HepG2 (cell line): ENCODE data around the gene NMBR. TPM values are rescaled to one million over a fixed set of nuclear protein-coding genes. Genes with fewer than 3 reads are reported as not detected.
A peak's percentile ranks its signal among the peaks of the same experiment; 100 is the strongest.

Source experiments
- ATAC-seq: fragments of 200-7000 bp; cut with Tn5 transposase; 3 replicates; pipeline ENCODE4 v1.9.1; 2020; ENCODE audit warnings: mild to moderate bottlenecking, moderate library complexity
- Bru-seq: library from RNA; stranded (reverse); fragments of 400-500 nt; gene quantifications from one replicate; lab custom pipeline; 2021; lab: Mats Ljungman, UMichigan
- BruChase-seq, 2 experiments: library from RNA; stranded (reverse); fragments of 400-500 nt; gene quantifications; one replicate each; lab custom pipeline; 2021; lab: Mats Ljungman, UMichigan
- BruUV-seq: library from RNA; stranded (reverse); fragments of 400-500 nt; replicated peaks from 2 replicates; lab custom pipeline; 2021; lab: Mats Ljungman, UMichigan
- CTCF ChIA-PET: fragments of 300-600 bp; formaldehyde crosslinking; extraction: SDS; loops from one replicate; lab custom pipeline; 2021; ENCODE audit warnings: low total read pairs, inconsistent platforms, low intra/inter-chr PET ratio; lab: Yijun Ruan, JAX
- POLR2A ChIA-PET: fragments of 350-600 bp; sonication (Branson Sonifier 250); formaldehyde crosslinking; loops from one replicate; lab custom pipeline; 2020; ENCODE audit warnings: antibody characterized with exemption, inconsistent platforms; lab: Yijun Ruan, JAX
- DNase-seq: peaks from one replicate; pipeline ENCODE4 v3.0.0-alpha.2; 2015; ENCODE audit warnings: low spot score
- FAIRE-seq: peaks from 3 replicates; lab custom pipeline; 2011; peaks lifted over from hg19 to GRCh38; lab: Jason Lieb, UNC
- H2AFZ ChIP-seq: one replicate; pipeline ENCODE4 v1.6.1; 2011; ENCODE audit warnings: low read length, inconsistent platforms
- H3K27ac ChIP-seq: fragments of 300-600 bp; 3 replicates; pipeline ENCODE4 v1.8.0; 2011; ENCODE audit warnings: mixed run types, mild to moderate bottlenecking, mixed read lengths, low read length, inconsistent platforms; ENCODE audit not compliant: insufficient read depth; ENCODE audit errors: extremely low read length
- H3K27me3 ChIP-seq, 2 experiments: fragments of 200-600 bp in 1 of 2; 2 replicates in 1 of 2; 3 replicates in 1 of 2; pipeline versions ENCODE4 v1.6.0 to v1.8.0; 2011; ENCODE audit warnings: low read length in 2 of 2, mild to moderate bottlenecking in 2 of 2, moderate library complexity in 2 of 2, inconsistent platforms in 1 of 2; ENCODE audit not compliant: insufficient read depth in 2 of 2, control insufficient read depth in 1 of 2
- H3K36me3 ChIP-seq, 2 experiments: fragments of 200-600 bp in 1 of 2; replicated peaks in 1 of 2; 2 replicates in 1 of 2; 3 replicates in 1 of 2; pipeline versions ENCODE4 v1.5.1 to v1.8.0; 2011; ENCODE audit warnings: low read length in 2 of 2, inconsistent platforms in 1 of 2; ENCODE audit not compliant: insufficient read depth in 2 of 2, control insufficient read depth in 1 of 2
- H3K4me1 ChIP-seq: 2 replicates; pipeline ENCODE4 v1.5.1; 2012; ENCODE audit warnings: low read length, inconsistent platforms; ENCODE audit not compliant: insufficient read depth
- H3K4me2 ChIP-seq: 2 replicates; pipeline ENCODE4 v1.6.0; 2011; ENCODE audit warnings: low read depth, low read length, inconsistent platforms
- H3K4me3 ChIP-seq, 3 experiments: fragments of 200-600 bp in 1 of 3; sonication (generic), shearing (Covaris generic) in 1 of 3; replicated peaks in 1 of 3; 2 replicates each; pipeline ENCODE4 v1.5.1; 2011 to 2016; ENCODE audit warnings: low read length in 3 of 3, inconsistent platforms in 2 of 3, low read depth in 2 of 3, mild to moderate bottlenecking in 2 of 3, control low read depth in 1 of 3, mixed read lengths in 1 of 3; ENCODE audit not compliant: insufficient read depth in 1 of 3
- H3K79me2 ChIP-seq: one replicate; pipeline ENCODE4 v1.6.1; 2011; ENCODE audit warnings: low read length, inconsistent platforms; ENCODE audit not compliant: insufficient read depth
- H3K9ac ChIP-seq: 2 replicates; pipeline ENCODE4 v1.6.0; 2011; ENCODE audit warnings: mild to moderate bottlenecking, low read depth, low read length, inconsistent platforms; ENCODE audit not compliant: insufficient read depth
- H3K9me3 ChIP-seq: 2 replicates; pipeline ENCODE4 v1.5.1; 2012; ENCODE audit warnings: mild to moderate bottlenecking, low read length
- H4K20me1 ChIP-seq: 2 replicates; pipeline ENCODE4 v1.6.0; 2011; ENCODE audit warnings: inconsistent platforms, mild to moderate bottlenecking, low read length, moderate library complexity; ENCODE audit not compliant: insufficient read depth
- CSRNP2 ChIP-seq: sonication (generic); formaldehyde crosslinking; conservative IDR thresholded peaks from 2 replicates; pipeline ENCODE4 v1.8.0; 2022; ENCODE audit warnings: low read depth, missing genetic modification reagents
- FOXA1 ChIP-seq, 2 experiments: fragments of 450-650 bp in 1 of 2; sonication (generic) in 1 of 2; formaldehyde crosslinking in 1 of 2; IDR thresholded peaks; 2 replicates each; pipeline versions ENCODE4 v1.4.0 to v1.6.1; 2016 to 2020; ENCODE audit warnings: missing genetic modification reagents in 1 of 2
- KDM5B ChIP-seq: sonication (generic); formaldehyde crosslinking; IDR thresholded peaks from 2 replicates; pipeline ENCODE4 v1.4.0; 2020; ENCODE audit warnings: missing genetic modification reagents, mild to moderate bottlenecking, borderline replicate concordance
- MBNL3 ChIP-seq: fragments of 250-450 bp; sonication (Bioruptor Pico); conservative IDR thresholded peaks from 2 replicates; pipeline ENCODE4 v1.8.0; 2022; ENCODE audit warnings: mild to moderate bottlenecking, inconsistent platforms
- MLLT10 ChIP-seq: sonication (generic); formaldehyde crosslinking; IDR thresholded peaks from 2 replicates; pipeline ENCODE4 v1.4.0; 2020; ENCODE audit warnings: missing genetic modification reagents
- NFYB ChIP-seq: sonication (generic); formaldehyde crosslinking; IDR thresholded peaks from 2 replicates; pipeline ENCODE4 v1.4.0; 2020; ENCODE audit warnings: missing genetic modification reagents
- ONECUT2 ChIP-seq: sonication (generic); formaldehyde crosslinking; IDR thresholded peaks from 2 replicates; pipeline ENCODE4 v1.4.0; 2020; ENCODE audit warnings: missing genetic modification reagents
- PAWR ChIP-seq: sonication (generic); formaldehyde crosslinking; IDR thresholded peaks from 2 replicates; pipeline ENCODE4 v1.4.0; 2020; ENCODE audit warnings: missing genetic modification reagents, mild to moderate bottlenecking, borderline replicate concordance
- PHF20 ChIP-seq: sonication (generic); formaldehyde crosslinking; IDR thresholded peaks from 2 replicates; pipeline ENCODE4 v1.5.0; 2020; ENCODE audit warnings: mild to moderate bottlenecking, missing genetic modification reagents
- SIN3B ChIP-seq: fragments of 150-350 bp; IDR thresholded peaks from 2 replicates; pipeline ENCODE4 v1.6.1; 2014; ENCODE audit warnings: low read length
- SNAPC5 ChIP-seq: sonication (generic); formaldehyde crosslinking; IDR thresholded peaks from 2 replicates; pipeline ENCODE4 v1.8.1; 2023; ENCODE audit warnings: mild to moderate bottlenecking, missing genetic modification reagents, borderline replicate concordance
- TCF7 ChIP-seq: sonication (generic); IDR thresholded peaks from 2 replicates; pipeline ENCODE4 v1.6.1; 2016; ENCODE audit warnings: antibody characterized with exemption, low read depth
- ZNF121 ChIP-seq: sonication (generic); formaldehyde crosslinking; IDR thresholded peaks from 2 replicates; pipeline ENCODE4 v1.5.0; 2020; ENCODE audit warnings: mild to moderate bottlenecking, missing genetic modification reagents
- ZNF30 ChIP-seq: sonication (generic); formaldehyde crosslinking; IDR thresholded peaks from 2 replicates; pipeline ENCODE4 v1.5.0; 2020; ENCODE audit warnings: mild to moderate bottlenecking, missing genetic modification reagents
- ZNF543 ChIP-seq: sonication (generic); formaldehyde crosslinking; IDR thresholded peaks from 2 replicates; pipeline ENCODE4 v1.4.0; 2020; ENCODE audit warnings: mild to moderate bottlenecking, missing genetic modification reagents
- ZNF850 ChIP-seq: sonication (generic); formaldehyde crosslinking; conservative IDR thresholded peaks from 2 replicates; pipeline ENCODE4 v1.9.0; 2021; ENCODE audit warnings: mild to moderate bottlenecking, missing genetic modification reagents
- WGBS: methylation state at CpG from one replicate; pipeline ENCODE4 v1.1.6; 2017; ENCODE audit warnings: low lambda C conversion rate; 5-methylcytosine and 5-hydroxymethylcytosine counted together
- in situ Hi-C: cut with HindIII; loops from 2 replicates; pipeline ENCODE4 v1.10.0; 2017; ENCODE audit warnings: low pct_unique_long_range_greater_than_20kb; ENCODE audit not compliant: extremely low pct_ligation_motif_present
- intact Hi-C: fragments of 100-400 bp; cut with micrococcal nuclease; formaldehyde crosslinking; loops from one replicate; pipeline ENCODE4 v1.10.0; 2022; ENCODE audit not compliant: unreplicated experiment
- long read RNA-seq, 2 experiments: library from RNA in 1 of 2; library from polyadenylated mRNA in 1 of 2; stranded (forward) in 1 of 2; unstranded in 1 of 2; transcript quantifications; one replicate each; pipeline ENCODE4 v2.0.0, GENCODE V29; 2019 to 2022
- polyA minus RNA-seq, 3 experiments: library from RNA; depleted of rRNA, polyadenylated mRNA; stranded (reverse); fragments of >200 nt; gene quantifications; 2 replicates each; pipeline ENCODE4 v1.2.3, GENCODE V29; 2011; ENCODE audit warnings: low replicate concordance in 1 of 3
- polyA plus RNA-seq, 8 experiments: library from polyadenylated mRNA; depleted of rRNA in 3 of 8; stranded (reverse) in 7 of 8; unstranded in 1 of 8; fragments of >200 nt; fragmentation: Illumina TruSeq in 4 of 8; extraction: Trizol in 4 of 8; gene quantifications; 2 replicates each; pipeline versions ENCODE4 v1.2.1 to v1.2.3, GENCODE V29; 2011 to 2016; ENCODE audit warnings: low read depth in 4 of 8, missing spikeins in 1 of 8, mixed read lengths in 1 of 8; ENCODE audit not compliant: insufficient read depth in 1 of 8
- total RNA-seq, 5 experiments: library from RNA; depleted of rRNA; stranded (reverse); fragments of >200 nt; fragmentation: Illumina TruSeq; extraction: Trizol; gene quantifications; 2 replicates each; pipeline ENCODE4 v1.2.3, GENCODE V29; 2016; ENCODE audit warnings: low read depth in 1 of 5
- TF ChIP-seq, protein P1 (sequence below): sonication (generic); formaldehyde crosslinking; IDR thresholded peaks from 2 replicates; pipeline ENCODE4 v1.4.0; 2020; ENCODE audit warnings: missing genetic modification reagents

NMBR gene
- total RNA-seq (2016; rRNA removed; fragmentation: Illumina TruSeq; extraction: Trizol) (not detected in 2 replicates), polyA plus RNA-seq (2011; rRNA removed) (not detected in 2 replicates), polyA minus RNA-seq (2011; rRNA and poly(A)+ RNA removed; ENCODE audit: low replicate concordance) (not detected in 2 replicates), Bru-seq, nascent RNA (not detected), BruChase-seq, experiment 1, labeled RNA remaining after a 6-hour chase (percentile 8 among the genes with signal in this experiment), BruChase-seq, experiment 2, labeled RNA remaining after a 2-hour chase (percentile 18 among the genes with signal in this experiment)
- not detected in 2 replicates for total RNA-seq (2016; cell fraction: cytosol; rRNA removed; fragmentation: Illumina TruSeq; extraction: Trizol; ENCODE audit: low read depth)
- total RNA-seq (2016; cell fraction: insoluble cytoplasmic fraction; rRNA removed; fragmentation: Illumina TruSeq; extraction: Trizol), result not detected in 2 replicates
- total RNA-seq (2016; cell fraction: membrane; rRNA removed; fragmentation: Illumina TruSeq; extraction: Trizol), result not detected in 2 replicates
- not detected in 2 replicates for total RNA-seq (2016; cell fraction: nucleus; rRNA removed; fragmentation: Illumina TruSeq; extraction: Trizol)
- not detected in 2 replicates for polyA plus RNA-seq (2011; cell fraction: cytosol; rRNA removed)
- not detected in 2 replicates for polyA plus RNA-seq (2011; cell fraction: nucleus; rRNA removed)
- not detected in 2 replicates for polyA plus RNA-seq (2012)
- not detected in 2 replicates for polyA plus RNA-seq (2016; cell fraction: cytosol; fragmentation: Illumina TruSeq; extraction: Trizol; ENCODE audit: low read depth)
- not detected in 2 replicates for polyA plus RNA-seq (2016; cell fraction: insoluble cytoplasmic fraction; fragmentation: Illumina TruSeq; extraction: Trizol; ENCODE audit: low read depth)
- not detected in 2 replicates for polyA plus RNA-seq (2016; cell fraction: membrane; fragmentation: Illumina TruSeq; extraction: Trizol; ENCODE audit: low read depth)
- polyA plus RNA-seq (2016; cell fraction: nucleus; fragmentation: Illumina TruSeq; extraction: Trizol; ENCODE audit: insufficient read depth, low read depth), result not detected in 2 replicates
- not detected in 2 replicates for polyA minus RNA-seq (2011; cell fraction: cytosol; rRNA and poly(A)+ RNA removed)
- polyA minus RNA-seq (2011; cell fraction: nucleus; rRNA and poly(A)+ RNA removed), result not detected in 2 replicates
- long read RNA-seq, experiment 1, result 0 reads
- long read RNA-seq, experiment 2, result 0 reads

- H3K4me2 ChIP-seq, result peak within 1 kb of the TSS; percentile 85
- H3K36me3 ChIP-seq, result peaks cover 0 to 13% of the 10 kb centered on the region in 2 experiments; a peak in 2 of 5 replicates
- no peaks in the 10 kb centered on the region for H3K9me3 ChIP-seq
- FAIRE-seq (peak; percentile 99), DNase-seq (peak; percentile 100), ATAC-seq (peak; percentile 100)
- WGBS, result under 1% methylated on average over 38 of the region's 38 CpGs
- H2AFZ ChIP-seq, result peak within 1 kb of the TSS; percentile 100
- H3K27ac ChIP-seq, result peak within 1 kb of the TSS; percentile 63
- peak within 1 kb of the TSS; percentile 74 for H3K9ac ChIP-seq
- peaks cover 48% of the 10 kb centered on the region for H3K79me2 ChIP-seq
- H3K4me3 ChIP-seq, result peak within 1 kb of the TSS; percentile 79 to 91 (median 81)
- no peaks in the 10 kb centered on the region; a peak in 1 of 5 replicates for H3K27me3 ChIP-seq
- H3K4me1 ChIP-seq, result peaks cover 30% of the 10 kb centered on the region
- no TSS peak for BruUV-seq
- POLR2A ChIA-PET, result interaction anchor here (0.7 to 1.8 kb wide), 12 partner anchors 9 to 263 kb away, joined by 3 to 19 read pairs (median 4); no protein-coding TSS in a partner anchor
- intact Hi-C loops (loop anchor here (1.0 to 5.0 kb wide), 4 partner anchors 60 to 255 kb away; no protein-coding TSS in a partner anchor), in situ Hi-C loops (loop anchor here (5.0 kb wide), 1 partner anchor 60 kb away; no protein-coding TSS in a partner anchor)
- CTCF ChIA-PET, result interaction anchor here (0.7 to 2.0 kb wide), 3 partner anchors 60 to 391 kb away, joined by 3 to 17 read pairs (median 5); no protein-coding TSS in a partner anchor
- peaks cover 11% of the 10 kb centered on the region for H4K20me1 ChIP-seq
- TF ChIP-seq TCF7 (no peak), ONECUT2 (CRISPR knock-in tag) (no peak), ZNF543 (CRISPR knock-in tag) (peak; percentile 75), ZNF30 (CRISPR knock-in tag) (no peak), PHF20 (CRISPR knock-in tag) (peak; percentile 100), KDM5B (peak; percentile 96; the same call in 1 of the 2 replicates), NFYB (peak; percentile 66), CSRNP2 (no peak), PAWR (CRISPR knock-in tag) (0 out of 2 replicates have a peak, but pooled peaks have one; percentile 65), FOXA1 (IDR thresholded peaks at IDR 0.05) (no peak), FOXA1 (CRISPR knock-in tag; IDR thresholded peaks at IDR 0.05) (peak; percentile 37; the same call in 1 of the 2 replicates), ZNF850 (CRISPR knock-in tag) (no peak), SNAPC5 (CRISPR knock-in tag) (0 out of 2 replicates have a peak, but pooled peaks have one; percentile 56), MLLT10 (no peak), SIN3B (peak; percentile 81), MBNL3 (CRISPR knock-in tag) (no peak), ZNF121 (peak; percentile 51; the same call in 1 of the 2 replicates)
- TF ChIP-seq, protein P1, sequence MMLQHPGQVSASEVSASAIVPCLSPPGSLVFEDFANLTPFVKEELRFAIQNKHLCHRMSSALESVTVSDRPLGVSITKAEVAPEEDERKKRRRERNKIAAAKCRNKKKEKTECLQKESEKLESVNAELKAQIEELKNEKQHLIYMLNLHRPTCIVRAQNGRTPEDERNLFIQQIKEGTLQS (CRISPR knock-in tag), result peak; percentile 62
These were observed at the start of gene NMBR, which contains the start of gene VTA1 for GRCh38 chr6:142146828-142147662. NMBR (minus strand) TSS chr6:142147122; CDS start chr6:142088658, 58,464 bp downstream. VTA1 (plus strand) TSS chr6:142147263; CDS start chr6:142147288, 25 bp downstream.
